Measurements from ENCODE around the gene MARCHF10. TPM values are rescaled to one million over a fixed set of nuclear protein-coding genes. Genes with fewer than 3 reads are reported as not detected.
A peak's percentile ranks its signal among the peaks of the same experiment; 100 is the strongest.

MARCHF10 gene
- total RNA-seq, 1 donor from 2014 or later, result 5.1 TPM

- Histone ChIP-seq H3K27me3 (ENCODE audit: low read depth) (no peaks in the 10 kb centered on the region), H3K9me3 (no peaks in the 10 kb centered on the region), H3K27ac (no peak overlapping the region), H3K4me1 (peaks cover 13% of the 10 kb centered on the region), H3K36me3 (no peaks in the 10 kb centered on the region), H3K4me3 (no peak overlapping the region)
- peak in 1 of 2 donors; percentile 42 for ATAC-seq
- intact Hi-C loops (cut with DNase I), result no loop called here
- TF ChIP-seq CTCF (IDR thresholded peaks at IDR 0.05), result no peak
- no peak for DNase-seq
Observed at GRCh38 chr17:62823111-62823893, 15.2 kb upstream of the MARCHF10 start.

- ATAC-seq (no peak), DNase-seq (no peak)
Observed at GRCh38 chr17:62822080-62822904, 14.2 kb upstream of the MARCHF10 start.

GRCh38 chr17:62821189-62822079 lies 13.3 kb upstream of the MARCHF10 start:
- Histone ChIP-seq H3K9me3 (no peaks in the 10 kb centered on the region), H3K4me1 (peaks cover 13% of the 10 kb centered on the region), H3K27ac (no peak overlapping the region), H3K27me3 (ENCODE audit: low read depth) (no peaks in the 10 kb centered on the region), H3K36me3 (no peaks in the 10 kb centered on the region), H3K4me3 (no peak overlapping the region)
- no peak for TF ChIP-seq CTCF (IDR thresholded peaks at IDR 0.05)
- DNase-seq (no peak), ATAC-seq (no peak)
- intact Hi-C loops (cut with DNase I), result no loop called here

More at GRCh38 chr17:62822080-62822904, 14.2 kb upstream of the MARCHF10 start:
- no peak overlapping the region for H3K4me3 ChIP-seq
- no peaks in the 10 kb centered on the region for H3K9me3 ChIP-seq
- TF ChIP-seq CTCF (IDR thresholded peaks at IDR 0.05), result no peak
- intact Hi-C loops (cut with DNase I), result no loop called here
- no peaks in the 10 kb centered on the region for H3K36me3 ChIP-seq
- no peak overlapping the region for H3K27ac ChIP-seq
- H3K27me3 ChIP-seq (ENCODE audit: low read depth), result no peaks in the 10 kb centered on the region
- peaks cover 13% of the 10 kb centered on the region for H3K4me1 ChIP-seq

GRCh38 chr17:62819511-62820221 lies 11.6 kb upstream of the MARCHF10 start:
- Histone ChIP-seq H3K27me3 (ENCODE audit: low read depth) (no peaks in the 10 kb centered on the region), H3K4me3 (no peak overlapping the region), H3K27ac (peak overlapping the region; percentile 73), H3K4me1 (peaks cover 13% of the 10 kb centered on the region), H3K36me3 (no peaks in the 10 kb centered on the region), H3K9me3 (no peaks in the 10 kb centered on the region)
- ATAC-seq (peak; percentile 96 to 97), DNase-seq (peak; percentile 83)
- no peak for TF ChIP-seq CTCF (IDR thresholded peaks at IDR 0.05)
- intact Hi-C loops (cut with DNase I), result no loop called here
